GM18498 (cell line): ENCODE data around the gene ERFL.

Source experiments
- ATAC-seq: cut with Tn5 transposase; IDR thresholded peaks from one replicate; pipeline ENCODE4 v1.9.1; 2021; ENCODE audit warnings: mild to moderate bottlenecking, moderate library complexity; ENCODE audit not compliant: unreplicated experiment

The ERFL gene

DNA sequence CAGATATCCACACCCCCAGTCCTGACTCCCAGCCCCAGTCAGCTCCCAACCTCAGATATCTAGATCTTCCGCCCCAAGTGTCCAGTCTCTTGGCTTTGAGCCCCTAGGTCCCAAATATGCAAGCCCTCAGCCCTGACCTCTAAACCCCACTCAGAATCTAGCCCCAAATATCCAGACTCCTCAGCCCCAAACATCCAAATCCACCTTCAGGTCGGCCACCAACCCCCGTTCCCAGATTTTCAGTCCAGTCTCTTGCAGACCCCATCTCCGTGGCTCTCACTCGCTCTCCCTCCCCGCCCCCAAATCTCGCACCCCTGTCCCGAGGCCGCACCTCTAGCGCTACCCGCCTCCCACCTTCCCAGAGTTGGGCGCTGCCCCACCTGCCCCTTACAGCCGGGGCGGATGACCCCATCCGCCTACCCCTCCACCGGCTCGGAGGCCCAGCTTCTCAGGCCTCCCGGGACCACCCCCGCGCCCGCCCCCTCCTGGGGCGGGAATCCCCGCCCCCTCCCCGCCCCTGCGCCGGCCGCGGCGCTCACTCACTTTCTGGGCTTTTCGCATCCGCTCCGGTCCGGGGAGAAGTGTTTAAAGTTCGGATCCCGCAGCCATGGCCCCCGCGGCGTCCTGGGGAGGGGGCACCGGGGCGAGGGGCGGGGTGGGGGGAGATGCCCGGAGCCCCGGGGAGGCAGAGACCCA lies 604 bp downstream of the ERFL start:
- ATAC-seq: no peak

DNA sequence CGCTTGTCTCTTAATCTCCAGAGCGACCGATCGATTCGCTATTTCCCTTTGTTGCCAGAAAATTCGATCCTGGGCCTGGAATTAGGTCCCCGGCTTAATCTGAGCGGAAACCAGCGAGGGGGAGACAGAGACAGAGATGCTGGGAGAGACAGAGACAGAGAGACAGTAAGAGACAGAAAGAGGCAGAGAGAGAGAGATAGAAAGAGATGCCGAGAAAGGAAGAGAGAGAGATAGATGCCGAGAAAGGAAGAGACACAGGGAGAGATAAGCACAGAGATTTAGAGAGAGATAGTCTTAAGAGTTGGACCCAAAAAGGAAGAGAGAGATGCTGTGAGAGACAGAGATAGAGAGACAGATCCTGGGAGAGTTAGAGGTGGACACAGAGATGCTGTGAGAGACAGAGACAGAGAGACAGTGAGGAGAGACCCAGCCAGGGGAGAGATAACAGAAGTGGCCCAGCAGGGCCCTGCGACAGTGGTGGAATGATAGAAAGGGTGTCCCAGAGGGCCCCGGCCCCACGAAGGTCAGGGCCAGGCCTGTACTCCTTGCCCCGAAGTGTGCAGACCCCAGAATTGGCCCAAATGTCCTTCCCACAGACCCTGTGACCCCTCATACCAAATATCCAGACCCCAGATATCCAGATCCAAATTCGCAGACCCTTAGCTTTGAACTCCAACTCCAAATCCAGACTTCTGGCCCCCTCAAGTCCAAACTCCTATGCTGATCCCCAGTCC lies 1.3 kb downstream of the ERFL start:
- ATAC-seq: no peak

DNA sequence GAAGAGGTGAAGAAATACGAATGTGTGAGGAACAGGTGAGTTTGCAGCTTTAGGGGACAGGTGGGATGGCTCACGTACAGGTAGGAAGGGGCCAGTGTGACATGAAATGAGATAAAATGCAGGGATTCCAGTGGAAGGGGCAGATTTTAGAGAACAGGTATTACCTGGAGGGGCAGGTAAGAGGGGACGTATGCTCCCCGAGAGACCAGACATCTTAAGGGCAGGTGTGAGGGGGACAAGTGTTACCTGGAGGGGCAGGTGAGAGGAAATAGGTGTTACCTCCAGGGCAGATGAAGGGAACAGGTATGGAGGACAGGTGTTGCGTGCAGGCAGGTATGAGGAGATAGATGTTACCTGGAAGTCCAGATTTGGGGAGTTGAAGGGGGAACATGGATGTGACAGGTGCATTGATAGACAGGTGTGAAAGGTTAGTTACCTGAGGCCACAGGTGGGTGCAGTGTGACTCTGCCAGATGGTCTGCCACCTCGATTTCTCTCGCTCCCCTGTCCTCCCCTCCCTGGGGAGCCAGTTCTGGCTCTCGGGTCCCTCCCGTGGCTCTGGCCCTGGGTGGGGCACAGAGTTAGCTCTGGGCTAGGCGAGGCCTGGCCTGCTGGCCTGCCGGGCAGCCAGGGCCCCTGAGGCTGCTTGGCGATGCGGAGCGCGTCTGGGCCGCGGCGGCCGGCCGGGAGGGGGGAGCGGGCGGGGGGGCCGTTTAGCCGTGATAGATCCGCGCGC lies 2.1 kb downstream of the ERFL start:
- ATAC-seq: no peak

DNA sequence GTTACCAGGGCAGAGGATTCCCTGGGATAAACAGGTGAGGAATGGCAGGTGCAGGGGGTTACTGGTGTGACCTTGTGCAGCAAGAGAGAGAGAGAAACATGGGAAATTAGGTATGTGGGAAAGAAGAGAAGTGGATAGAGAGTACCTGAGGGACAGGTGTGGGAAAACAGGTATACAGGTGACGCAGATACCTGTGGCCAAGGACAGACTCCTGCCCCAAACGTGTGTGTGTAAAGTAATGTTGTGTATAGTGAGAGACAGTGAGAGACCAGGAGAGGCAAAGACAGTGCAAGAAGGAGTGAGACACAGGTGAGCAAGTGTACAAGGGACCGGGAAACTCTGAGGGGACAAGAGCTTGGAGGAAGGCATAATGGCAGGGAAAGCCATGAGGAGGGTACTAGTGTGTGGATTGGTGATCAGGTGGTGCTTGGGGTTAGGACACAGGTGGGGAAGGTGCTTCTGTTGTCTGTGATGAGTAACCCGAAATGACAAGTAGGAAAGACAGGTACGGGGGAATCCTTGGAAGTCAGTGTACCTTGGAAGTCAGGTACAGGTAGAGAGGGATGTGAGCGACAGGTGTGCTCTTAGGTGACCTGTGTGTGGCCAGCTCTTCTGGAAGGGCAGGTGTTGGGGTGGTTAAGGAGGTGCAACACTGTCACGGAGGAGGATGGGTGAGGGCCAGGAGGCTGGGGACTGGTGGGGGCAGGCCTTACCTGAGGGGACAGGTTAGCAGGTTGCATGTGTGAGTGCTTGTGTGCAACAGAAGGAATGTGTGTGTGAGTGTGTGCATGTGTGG lies 2.8 kb downstream of the ERFL start:
- no peak for ATAC-seq

DNA sequence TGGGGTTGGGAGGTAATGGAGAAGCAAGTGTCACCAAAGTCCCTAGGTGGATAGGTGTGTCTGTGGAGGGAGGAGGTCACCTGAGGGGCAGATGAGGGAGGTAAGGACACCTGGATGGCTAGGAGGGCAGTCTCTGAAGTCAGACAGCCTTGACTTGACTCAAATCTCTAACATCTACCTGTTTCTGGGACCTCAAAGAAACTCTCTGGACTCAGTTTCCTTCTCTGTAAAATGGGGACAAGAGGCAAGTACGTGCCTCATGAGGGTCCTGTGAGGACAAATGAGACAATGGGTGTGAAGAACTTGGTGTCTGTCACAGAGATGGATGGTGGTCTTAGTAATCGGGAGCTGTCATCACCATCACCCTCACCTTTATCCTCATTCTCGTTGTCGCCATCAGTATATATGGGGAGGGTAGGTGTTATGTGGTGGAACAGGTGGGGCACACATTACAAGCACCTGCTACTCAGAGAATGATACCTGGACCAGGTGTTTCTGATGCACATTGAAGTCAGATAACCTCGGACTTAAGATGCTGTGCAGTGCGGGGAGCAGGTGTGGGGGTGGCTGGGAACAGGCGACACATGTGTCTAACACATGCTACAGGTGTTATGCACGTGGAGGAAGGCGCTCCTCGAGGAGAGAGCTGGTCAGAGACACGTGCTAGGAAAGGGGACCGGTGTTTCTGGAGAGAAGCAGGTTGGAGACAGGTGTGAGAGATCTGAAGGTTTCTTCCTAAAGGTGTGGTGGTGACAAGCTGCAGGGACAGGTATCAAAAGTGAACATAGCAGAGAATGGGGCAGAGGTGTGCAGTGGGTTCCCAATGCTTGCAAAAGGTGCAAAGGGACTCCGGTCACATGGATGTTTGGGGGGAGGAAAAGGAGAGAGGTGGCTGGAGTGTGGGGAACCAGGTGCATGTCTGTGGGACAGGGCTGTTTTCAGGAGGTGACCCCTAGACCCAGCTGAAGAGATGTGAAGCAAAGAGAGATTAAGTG lies 3.8 kb downstream of the ERFL start:
- no peak for ATAC-seq

DNA sequence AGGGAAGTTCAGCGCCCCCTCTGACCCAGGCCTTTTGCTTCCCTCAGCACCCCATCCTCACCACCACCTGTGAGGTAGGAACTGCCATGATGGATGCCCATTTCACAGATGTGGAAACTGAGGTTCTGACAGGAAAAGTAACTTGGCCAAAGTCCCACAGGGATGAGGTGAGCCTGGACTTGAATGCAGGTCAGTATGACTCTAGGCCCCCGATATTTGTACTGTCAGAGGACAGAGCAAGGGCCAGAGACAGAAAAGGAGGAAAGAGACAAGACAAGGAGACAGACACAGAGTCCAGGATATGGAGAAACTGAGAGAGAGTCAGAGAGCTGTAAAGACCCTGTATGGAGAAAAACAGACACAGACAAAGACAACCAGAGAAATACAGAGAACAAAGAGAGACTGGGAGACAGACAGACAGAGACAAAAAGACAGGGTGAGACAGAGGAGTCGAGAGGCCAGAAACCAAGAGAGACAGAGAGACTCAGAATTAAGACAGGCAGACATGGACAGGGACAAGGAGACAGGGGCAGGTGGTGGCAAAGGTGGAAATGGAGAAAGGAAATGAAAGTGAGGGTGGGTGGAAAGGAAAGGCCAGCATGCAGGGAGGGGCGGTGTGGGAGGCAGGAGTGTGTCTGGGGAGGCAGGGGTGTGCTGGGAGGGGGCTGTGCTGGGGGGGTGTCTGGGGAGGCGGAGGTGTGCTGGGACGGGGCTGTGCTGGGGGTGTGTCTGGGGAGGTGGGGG lies 5.0 kb downstream of the ERFL start:
- no peak for ATAC-seq

DNA sequence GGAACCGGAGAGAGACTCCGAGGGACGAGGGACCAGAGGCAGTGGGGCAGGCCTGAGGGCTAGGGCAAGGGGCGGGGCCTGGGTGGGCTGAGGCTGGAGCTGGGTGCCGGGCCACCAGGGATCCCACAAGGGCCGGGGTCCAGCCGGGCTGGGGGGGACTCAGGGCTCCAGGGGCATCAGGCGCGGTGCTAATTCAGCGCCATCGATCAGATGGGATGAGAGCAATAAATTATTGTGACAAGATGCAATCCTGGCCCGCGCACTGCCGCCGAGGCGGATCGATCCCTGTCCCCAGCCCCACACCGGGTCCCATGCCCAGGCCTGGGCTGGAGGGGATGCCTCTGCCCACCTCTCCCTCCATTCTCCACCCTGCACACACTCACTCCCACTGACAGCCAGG lies 5.7 kb downstream of the ERFL start:
- no peak for ATAC-seq

DNA sequence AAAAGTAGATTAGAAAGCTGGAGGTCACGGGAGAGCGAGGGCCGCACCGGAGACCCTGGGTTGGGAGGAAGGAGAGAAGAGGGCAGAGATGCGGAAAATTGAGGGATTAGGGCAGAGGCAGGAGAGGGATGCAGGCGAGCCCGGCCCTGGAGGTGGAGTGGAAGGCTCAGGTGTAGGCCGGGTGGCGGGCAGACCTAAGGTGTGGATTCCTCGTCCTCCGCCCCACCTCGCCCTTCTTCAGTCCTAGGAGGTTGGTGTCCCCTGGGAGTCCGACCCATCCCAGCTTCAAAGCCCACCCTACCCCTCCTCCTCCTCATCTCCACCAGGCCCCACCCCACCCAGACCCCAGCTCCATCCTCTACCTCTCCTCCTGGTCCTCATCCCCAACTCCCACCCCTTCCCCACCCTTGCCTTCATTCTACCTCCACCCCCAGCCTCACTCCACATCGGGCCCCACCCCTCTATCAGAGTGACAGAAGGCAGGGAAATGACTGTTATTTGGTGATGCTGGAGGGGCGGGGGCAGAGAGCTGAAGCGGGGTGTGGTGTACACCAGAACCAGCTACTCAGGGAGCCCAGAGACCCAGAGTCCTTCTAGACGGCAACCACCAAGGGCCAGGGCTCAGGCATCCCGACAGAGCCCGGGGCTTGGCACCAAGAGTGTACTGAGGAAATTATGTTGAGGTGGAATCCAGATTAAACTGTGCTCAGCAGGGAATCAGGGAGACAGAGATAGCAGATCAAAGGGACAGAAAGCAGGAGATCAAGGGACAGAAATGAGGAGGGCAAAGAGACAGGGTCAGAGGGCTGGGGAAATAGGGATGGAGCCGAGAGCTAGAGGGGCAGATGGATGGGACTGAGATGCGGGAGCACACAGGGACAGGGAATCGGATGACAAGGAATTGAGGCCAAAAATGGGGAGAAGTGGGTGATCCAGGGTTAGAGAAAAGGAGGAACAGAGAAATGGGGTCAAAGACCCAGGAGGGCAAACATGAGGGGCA lies 6.4 kb downstream of the ERFL start:
- no peak for ATAC-seq

DNA sequence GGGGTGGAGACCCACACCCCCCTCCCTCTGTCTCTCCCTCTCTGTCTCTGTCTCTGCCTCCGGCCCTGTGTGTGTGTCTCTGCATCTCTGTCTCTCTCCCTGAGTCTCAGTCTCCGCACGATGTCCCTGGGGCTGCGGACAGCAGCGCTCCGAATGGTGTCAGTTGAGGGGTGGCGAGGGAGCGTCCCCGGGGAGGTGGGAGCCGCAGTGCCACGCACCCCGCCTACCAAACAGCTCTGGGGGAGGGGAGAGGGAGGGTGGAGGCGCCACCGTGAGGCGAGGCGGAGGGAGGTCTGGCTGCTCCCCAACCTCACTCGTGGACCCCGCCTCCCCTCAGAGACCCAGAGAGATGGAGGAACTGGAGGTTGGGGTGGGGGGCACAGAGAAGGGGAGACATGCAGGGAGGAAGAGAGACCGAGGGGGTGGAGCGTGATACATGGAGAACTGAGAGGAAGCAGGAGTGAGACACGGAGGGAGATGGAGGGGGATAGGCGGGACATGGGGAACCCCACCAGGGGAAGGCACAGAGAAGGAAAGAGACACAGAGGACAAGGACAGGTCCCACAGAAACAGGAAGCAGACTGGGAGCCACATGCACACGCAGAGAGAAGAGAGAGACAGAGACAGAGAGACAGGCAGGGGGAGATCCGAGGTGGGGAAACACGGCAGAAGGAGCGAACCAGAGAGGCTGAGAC lies 7.2 kb downstream of the ERFL start:
- no peak for ATAC-seq

DNA sequence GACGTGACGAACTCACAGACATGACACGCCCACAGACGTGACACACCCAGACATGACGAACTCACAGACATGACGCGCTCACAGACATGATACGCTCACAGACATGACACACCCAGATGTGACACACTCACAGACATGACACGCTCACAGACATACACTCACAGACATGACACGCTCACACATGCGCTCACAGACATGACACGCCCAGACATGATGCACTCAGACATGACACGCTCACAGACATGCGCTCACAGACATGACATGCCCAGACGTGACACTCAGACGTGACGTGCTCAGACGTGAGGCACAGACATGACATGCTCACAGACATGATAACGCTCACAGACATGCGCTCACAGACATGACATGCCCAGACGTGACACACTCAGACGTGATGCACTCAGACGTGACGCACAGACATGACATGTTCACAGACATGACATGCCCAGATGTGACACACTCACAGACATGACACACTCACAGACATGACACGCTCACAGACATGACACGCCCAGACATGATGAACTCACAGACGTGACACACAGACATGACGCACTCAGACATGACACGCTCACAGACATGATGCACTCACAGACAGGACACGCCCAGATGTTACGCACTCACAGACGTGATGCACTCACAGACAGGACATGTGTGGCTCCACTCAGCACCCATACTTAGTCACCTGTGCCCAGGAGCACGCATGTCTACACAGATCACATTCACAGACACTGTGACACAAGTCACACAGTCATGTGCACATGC lies 8.1 kb downstream of the ERFL start:
- ATAC-seq: no peak

DNA sequence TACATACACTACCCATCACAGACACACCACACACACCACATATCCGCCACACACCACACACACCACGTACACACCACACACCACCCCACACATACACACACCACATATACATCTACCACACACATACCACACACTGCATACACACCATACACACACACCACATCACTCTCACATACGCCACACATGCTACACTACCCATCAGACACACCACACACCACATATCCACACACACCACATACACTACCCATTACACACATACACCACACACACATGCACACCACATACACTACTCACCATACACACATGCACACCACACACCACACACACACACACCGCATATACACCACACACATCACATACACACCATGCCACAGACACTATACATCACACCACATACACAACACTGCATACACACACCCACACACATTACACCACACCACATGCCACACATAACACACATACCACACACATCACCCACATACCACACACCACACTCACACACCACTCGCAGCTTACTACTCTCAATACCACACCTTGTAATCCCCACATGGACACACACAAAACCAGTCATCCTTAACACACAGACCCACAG lies 9.5 kb downstream of the ERFL start:
- ATAC-seq: no peak

DNA sequence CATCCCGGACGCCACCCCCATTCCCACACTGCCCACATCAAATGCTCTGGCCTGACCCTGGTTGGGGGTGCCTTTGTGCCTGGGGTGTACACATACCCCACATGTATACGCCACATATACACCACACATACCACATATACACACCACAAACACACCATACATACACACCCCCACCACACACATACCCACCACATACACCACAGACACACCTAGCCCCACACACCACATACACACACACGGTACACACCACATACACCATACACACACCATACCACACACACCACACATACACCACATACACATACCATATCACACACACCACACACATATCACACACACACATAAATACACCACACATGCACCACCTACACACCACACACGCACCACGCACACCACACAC lies 10.2 kb downstream of the ERFL start:
- ATAC-seq: no peak

DNA sequence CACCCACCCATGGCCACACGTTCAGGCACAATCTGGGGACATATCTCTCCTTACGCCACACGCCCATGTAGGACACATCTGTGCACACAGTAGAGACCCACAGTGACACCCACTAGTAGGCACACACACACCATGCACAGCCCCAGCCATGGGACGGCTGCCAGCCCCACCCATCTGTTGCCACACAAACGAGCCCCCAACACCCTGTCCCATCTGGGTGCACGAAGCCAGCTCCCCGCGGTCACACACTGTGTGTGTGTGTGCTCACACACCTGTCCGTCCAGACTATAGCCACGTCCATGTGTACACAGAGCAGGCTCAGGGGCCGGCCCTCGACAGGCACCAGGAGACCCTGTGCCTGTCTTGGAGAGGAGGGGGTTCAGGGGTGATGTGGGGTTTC lies 10.6 kb downstream of the ERFL start:
- ATAC-seq: no peak

DNA sequence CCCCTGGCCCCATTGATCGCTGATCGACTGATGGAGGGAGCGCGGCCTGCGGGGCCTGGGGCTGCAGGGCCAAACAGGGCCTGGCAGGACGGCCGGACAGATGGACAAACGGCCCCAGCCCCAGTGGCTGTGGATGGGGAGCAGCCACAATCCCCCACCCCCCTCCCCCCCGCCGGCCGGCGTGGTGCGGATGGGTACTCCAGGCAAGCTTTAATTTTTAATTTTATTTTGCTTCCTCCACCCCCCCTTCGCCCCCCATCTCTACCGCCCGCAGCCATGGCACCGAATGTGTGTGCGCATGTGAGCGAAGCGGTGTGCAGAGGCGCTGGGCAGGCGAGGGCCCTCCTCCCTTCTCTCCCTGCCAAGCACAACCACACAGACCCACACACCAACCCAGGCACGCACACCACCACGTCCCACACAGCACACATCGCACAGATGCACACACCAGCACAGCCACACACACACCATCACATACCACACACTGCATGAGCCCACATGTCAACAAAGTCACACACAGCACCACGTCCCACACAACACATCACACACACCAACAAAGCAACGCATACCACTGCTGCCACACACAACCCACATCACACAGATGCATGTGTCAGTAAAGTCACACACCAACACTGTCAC lies 12.4 kb downstream of the ERFL start:
- no peak for ATAC-seq

DNA sequence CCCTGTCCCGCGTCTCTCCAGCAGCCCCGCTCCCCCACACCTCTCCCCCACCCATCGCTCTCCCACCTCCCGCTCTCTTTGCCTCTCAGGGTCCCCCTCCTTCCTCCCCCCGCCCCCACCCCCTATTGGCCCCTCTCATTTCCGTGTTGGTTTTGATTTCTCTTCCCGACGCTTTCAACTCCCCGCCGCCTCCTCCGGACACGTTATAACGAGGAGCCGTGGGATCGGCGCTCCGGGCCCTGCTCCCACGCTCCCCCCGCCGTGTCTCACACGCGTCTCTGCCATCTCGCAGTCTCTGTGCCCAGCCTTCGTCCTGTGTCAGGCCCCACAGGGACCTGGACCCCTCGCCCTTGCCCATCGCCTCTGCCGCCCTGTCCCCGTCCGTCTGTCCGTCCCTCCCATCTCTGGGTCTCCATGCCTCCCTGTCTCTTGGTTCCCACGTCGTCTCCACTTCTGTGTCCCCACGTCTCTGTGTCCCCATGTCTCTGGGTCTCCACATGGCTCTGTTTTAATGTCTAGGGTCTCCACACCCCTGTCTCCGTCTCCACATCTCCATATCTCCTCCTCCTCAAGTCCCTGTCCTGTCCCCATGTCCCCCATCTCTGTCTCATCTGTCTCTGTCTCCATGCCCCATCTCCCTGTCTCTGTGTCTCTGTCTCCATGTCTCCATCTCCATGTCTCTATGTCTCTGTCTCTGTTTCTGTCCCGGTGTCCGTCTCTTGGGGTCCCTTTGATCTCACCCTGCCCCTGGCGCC lies 13.1 kb downstream of the ERFL start:
- ATAC-seq: no peak
